Body of pancreas (tissue), 4 donors: ENCODE data around the gene TYW5.

Experiments used
- POLR2A ChIP-seq, 3 donors: fragments of 450-650 bp; IDR thresholded peaks; one replicate each; pipeline ENCODE4 v1.6.1; 2016; ENCODE audit warnings: antibody characterized with exemption in 3 of 3, mild to moderate bottlenecking in 2 of 3
- TF ChIP-seq, protein P1 (sequence below), 7 experiments: fragments of 450-650 bp in 4 of 7; fragments of 200-600 bp in 3 of 7; sonication (generic) in 3 of 7; IDR thresholded peaks; one replicate each; pipeline ENCODE4 v1.5.1; 2016 to 2019; ENCODE audit warnings: antibody characterized with exemption in 7 of 7

DNA sequence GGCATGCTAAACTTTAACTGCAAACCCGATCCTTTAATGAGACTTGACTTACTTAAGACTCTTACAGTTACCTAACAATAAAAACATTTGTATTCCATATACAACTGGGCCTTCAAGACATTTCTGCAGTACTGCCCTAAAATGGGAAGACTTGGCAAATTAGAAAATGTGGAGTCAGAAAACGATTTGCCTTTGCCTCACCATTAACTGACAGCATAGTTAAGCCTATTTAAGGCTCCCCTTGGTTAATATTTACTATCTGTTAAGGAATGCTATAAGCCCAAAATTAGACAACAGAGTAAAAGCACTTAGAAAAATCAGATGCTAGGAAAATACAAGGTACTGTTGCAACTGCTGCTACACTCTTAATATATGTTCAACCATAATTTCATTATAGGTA lies 18.7 kb downstream of the TYW5 start:
- TF ChIP-seq, protein P1, sequence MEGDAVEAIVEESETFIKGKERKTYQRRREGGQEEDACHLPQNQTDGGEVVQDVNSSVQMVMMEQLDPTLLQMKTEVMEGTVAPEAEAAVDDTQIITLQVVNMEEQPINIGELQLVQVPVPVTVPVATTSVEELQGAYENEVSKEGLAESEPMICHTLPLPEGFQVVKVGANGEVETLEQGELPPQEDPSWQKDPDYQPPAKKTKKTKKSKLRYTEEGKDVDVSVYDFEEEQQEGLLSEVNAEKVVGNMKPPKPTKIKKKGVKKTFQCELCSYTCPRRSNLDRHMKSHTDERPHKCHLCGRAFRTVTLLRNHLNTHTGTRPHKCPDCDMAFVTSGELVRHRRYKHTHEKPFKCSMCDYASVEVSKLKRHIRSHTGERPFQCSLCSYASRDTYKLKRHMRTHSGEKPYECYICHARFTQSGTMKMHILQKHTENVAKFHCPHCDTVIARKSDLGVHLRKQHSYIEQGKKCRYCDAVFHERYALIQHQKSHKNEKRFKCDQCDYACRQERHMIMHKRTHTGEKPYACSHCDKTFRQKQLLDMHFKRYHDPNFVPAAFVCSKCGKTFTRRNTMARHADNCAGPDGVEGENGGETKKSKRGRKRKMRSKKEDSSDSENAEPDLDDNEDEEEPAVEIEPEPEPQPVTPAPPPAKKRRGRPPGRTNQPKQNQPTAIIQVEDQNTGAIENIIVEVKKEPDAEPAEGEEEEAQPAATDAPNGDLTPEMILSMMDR (IDR thresholded peaks at IDR 0.05), result no peak
- no peak for TF ChIP-seq POLR2A (IDR thresholded peaks at IDR 0.05)
